ENCODE results near the gene HECA.

HECA gene, protein sequence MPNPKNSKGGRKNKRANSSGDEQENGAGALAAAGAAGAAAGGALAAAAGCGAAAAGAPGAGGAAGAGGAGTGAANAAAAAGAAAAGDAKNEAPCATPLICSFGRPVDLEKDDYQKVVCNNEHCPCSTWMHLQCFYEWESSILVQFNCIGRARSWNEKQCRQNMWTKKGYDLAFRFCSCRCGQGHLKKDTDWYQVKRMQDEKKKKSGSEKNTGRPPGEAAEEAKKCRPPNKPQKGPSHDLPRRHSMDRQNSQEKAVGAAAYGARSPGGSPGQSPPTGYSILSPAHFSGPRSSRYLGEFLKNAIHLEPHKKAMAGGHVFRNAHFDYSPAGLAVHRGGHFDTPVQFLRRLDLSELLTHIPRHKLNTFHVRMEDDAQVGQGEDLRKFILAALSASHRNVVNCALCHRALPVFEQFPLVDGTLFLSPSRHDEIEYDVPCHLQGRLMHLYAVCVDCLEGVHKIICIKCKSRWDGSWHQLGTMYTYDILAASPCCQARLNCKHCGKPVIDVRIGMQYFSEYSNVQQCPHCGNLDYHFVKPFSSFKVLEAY

DNA sequence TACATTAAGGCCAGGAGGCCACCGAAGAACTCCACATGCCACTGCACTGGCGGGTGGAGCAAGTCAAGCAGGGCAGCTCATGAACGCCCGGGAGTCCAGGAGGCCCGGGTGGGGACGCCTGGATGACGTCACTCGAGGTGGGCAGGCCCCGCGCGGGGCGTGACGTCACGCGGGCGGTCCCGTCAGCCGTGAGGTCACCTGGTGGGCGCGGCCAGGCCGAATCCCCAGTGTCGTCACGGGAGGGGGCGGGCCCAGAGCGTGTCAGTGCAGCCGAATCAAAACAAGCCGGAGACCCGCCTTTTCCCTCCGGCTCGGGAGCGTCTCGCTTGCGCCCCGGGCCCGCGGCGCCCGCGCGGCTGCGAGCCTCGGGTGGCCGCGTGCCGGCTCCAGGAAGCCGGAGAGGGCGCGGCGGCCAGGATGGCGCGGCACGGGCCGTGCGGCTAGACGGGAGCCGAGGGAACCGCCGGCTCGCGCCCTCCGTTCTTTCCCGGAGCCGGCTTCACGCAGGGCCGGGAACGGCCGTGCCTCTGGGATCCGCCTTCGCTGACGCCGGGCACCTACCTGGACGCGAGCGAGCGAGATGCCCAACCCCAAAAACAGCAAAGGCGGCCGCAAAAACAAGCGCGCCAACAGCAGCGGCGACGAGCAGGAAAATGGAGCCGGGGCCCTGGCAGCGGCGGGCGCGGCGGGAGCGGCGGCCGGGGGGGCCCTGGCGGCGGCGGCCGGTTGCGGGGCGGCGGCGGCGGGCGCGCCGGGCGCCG, at the start of gene HECA:
TSS of gene HECA (plus strand) at position 264 of the 761 bp plus-strand sequence. CDS start at position 581, 317 bp downstream.
- Histone ChIP-seq H3K27me3 (ENCODE audit: low read depth, low read length) (no peaks in the 10 kb centered on the region), H3K36me3 (ENCODE audit: control insufficient read depth in 1 of 2, insufficient read depth in 2 of 2, low read length in 2 of 2) (no peaks in the 10 kb centered on the region), H3K27ac (ENCODE audit: low read length) (peak within 1 kb of the TSS; percentile 85), H3K4me3 (ENCODE audit: low read depth in 1 of 2, low read length in 2 of 2) (peak within 1 kb of the TSS; percentile 73 to 77), H3K4me1 (ENCODE audit: control insufficient read depth in 1 of 2, insufficient read depth in 2 of 2, low read length in 2 of 2) (peaks cover 10 to 30% of the 10 kb centered on the region in 2 donors), H3K9me3 (ENCODE audit: control insufficient read depth in 1 of 2, low read length in 2 of 2) (no peaks in the 10 kb centered on the region)

DNA sequence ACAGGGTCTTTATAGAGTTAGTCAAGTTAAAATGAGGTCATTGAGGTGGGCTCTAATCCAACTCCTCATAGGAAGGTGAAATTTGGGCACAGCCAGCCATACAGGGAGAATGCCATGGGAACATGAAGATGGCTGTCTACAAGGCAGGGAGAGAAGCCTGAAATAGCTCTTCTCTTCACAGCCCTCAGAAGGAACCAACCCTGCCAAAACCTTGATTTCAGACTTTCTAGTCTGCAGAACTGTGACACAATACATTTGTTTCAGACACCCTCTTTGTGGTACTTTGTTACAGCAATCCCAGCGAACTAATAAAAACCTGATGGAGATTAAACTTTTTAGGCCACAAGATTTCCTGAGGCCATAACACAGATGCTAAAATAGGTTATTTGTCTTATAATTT, 43.1 kb upstream of the HECA start:
- no peaks in the 10 kb centered on the region for H3K27me3 ChIP-seq (ENCODE audit: low read depth, low read length)
- H3K4me1 ChIP-seq (ENCODE audit: control insufficient read depth in 1 of 2, insufficient read depth in 2 of 2, low read length in 2 of 2), result no peaks in the 10 kb centered on the region
- no peak overlapping the region for H3K4me3 ChIP-seq (ENCODE audit: low read depth in 1 of 2, low read length in 2 of 2)
- no peaks in the 10 kb centered on the region for H3K36me3 ChIP-seq (ENCODE audit: control insufficient read depth in 1 of 2, insufficient read depth in 2 of 2, low read length in 2 of 2)
- no peaks in the 10 kb centered on the region for H3K9me3 ChIP-seq (ENCODE audit: control insufficient read depth in 1 of 2, low read length in 2 of 2)
- no peak overlapping the region for H3K27ac ChIP-seq (ENCODE audit: low read length)

DNA sequence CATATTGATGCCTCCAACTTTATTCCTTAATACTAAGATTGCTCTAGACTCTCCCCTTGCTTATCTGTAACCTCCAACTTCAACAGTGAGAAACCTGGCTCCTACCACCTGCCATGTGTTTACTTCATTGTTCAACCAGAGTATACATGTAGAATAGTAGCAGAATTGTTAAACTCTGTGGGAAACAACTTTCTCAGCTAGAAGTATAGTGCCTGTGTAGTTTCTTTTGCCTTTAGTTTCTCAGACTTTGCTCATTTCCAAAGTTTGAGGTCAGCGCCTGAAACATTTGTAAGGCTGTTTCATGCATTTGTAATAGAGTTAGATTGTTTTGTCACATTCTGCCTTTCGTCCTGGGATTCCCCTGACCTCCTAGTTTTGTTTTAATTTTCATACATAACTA, 34.9 kb upstream of the HECA start:
- no peaks in the 10 kb centered on the region for H3K36me3 ChIP-seq (ENCODE audit: control insufficient read depth in 1 of 2, insufficient read depth in 2 of 2, low read length in 2 of 2)
- no peaks in the 10 kb centered on the region for H3K27me3 ChIP-seq (ENCODE audit: low read depth, low read length)
- no peak overlapping the region for H3K4me3 ChIP-seq (ENCODE audit: low read depth in 1 of 2, low read length in 2 of 2)
- no peak overlapping the region for H3K27ac ChIP-seq (ENCODE audit: low read length)
- H3K9me3 ChIP-seq (ENCODE audit: control insufficient read depth in 1 of 2, low read length in 2 of 2), result no peaks in the 10 kb centered on the region
- no peaks in the 10 kb centered on the region for H3K4me1 ChIP-seq (ENCODE audit: control insufficient read depth in 1 of 2, insufficient read depth in 2 of 2, low read length in 2 of 2)

DNA sequence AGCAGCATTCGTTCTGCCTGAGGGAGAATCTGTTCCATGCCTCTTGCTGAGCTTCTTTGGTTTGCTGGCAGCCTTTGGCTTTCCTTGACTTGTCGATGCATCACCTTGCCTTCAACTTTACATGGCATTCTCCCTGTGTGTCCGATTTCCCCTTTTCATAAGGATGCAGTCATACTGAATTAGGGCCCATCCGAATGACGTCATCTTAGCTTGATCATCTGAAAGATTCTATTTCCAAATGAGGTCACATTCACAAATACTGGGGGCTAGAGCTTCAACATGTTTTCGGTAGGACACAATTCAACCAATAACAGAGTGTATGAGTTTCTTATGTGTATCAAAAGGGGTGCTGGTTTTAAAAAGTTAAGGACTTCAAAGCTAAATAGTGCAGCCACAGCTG, 27.8 kb upstream of the HECA start:
- Histone ChIP-seq H3K4me3 (ENCODE audit: low read depth in 1 of 2, low read length in 2 of 2) (no peak overlapping the region), H3K4me1 (ENCODE audit: control insufficient read depth in 1 of 2, insufficient read depth in 2 of 2, low read length in 2 of 2) (no peaks in the 10 kb centered on the region), H3K27ac (ENCODE audit: low read length) (no peak overlapping the region), H3K36me3 (ENCODE audit: control insufficient read depth in 1 of 2, insufficient read depth in 2 of 2, low read length in 2 of 2) (no peaks in the 10 kb centered on the region), H3K9me3 (ENCODE audit: control insufficient read depth in 1 of 2, low read length in 2 of 2) (no peaks in the 10 kb centered on the region), H3K27me3 (ENCODE audit: low read depth, low read length) (no peaks in the 10 kb centered on the region)

DNA sequence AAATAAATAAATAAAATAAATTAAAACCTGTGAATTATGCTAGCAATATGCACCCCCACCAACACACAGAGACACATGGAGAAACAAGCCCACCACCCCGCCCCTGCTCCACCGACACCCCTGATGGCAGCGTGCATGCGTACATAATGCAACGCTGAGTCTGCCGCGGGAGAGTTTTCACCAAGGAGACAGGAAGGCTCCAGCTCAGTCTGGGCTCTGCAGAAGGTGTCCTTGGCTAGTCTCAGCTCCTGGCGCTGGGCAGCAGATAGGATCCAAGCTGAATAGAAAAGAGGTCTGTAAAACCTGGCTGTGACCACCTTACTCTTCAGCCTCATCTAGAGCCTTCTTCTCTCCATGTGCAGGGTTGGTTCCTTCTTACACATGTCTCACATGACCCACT, 26.5 kb upstream of the HECA start:
- no peak overlapping the region for H3K27ac ChIP-seq (ENCODE audit: low read length)
- no peaks in the 10 kb centered on the region for H3K36me3 ChIP-seq (ENCODE audit: control insufficient read depth in 1 of 2, insufficient read depth in 2 of 2, low read length in 2 of 2)
- H3K27me3 ChIP-seq (ENCODE audit: low read depth, low read length), result no peaks in the 10 kb centered on the region
- no peaks in the 10 kb centered on the region for H3K4me1 ChIP-seq (ENCODE audit: control insufficient read depth in 1 of 2, insufficient read depth in 2 of 2, low read length in 2 of 2)
- H3K4me3 ChIP-seq (ENCODE audit: low read depth in 1 of 2, low read length in 2 of 2), result no peak overlapping the region
- no peaks in the 10 kb centered on the region for H3K9me3 ChIP-seq (ENCODE audit: control insufficient read depth in 1 of 2, low read length in 2 of 2)

DNA sequence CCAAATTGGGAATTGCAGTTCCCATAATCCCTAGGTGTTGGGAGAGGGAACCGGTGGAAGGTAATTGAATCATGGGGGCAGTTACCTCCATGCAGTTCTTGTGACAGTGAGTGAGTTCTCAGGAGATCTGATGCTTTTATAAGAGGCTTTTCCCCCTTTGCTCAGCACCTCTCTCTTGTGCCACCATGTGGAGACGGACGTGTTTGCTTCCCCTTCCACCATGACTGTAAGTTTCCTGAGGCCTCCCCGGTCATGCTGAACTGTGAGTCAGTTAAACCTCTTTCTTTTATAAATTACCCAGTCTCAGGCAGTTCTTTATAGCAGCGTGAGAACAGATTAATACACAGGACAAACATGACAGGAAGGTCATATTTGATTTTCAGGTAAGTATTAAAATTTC, 25.3 kb upstream of the HECA start:
- no peak overlapping the region for H3K27ac ChIP-seq (ENCODE audit: low read length)
- H3K27me3 ChIP-seq (ENCODE audit: low read depth, low read length), result no peaks in the 10 kb centered on the region
- no peaks in the 10 kb centered on the region for H3K9me3 ChIP-seq (ENCODE audit: control insufficient read depth in 1 of 2, low read length in 2 of 2)
- H3K4me1 ChIP-seq (ENCODE audit: control insufficient read depth in 1 of 2, insufficient read depth in 2 of 2, low read length in 2 of 2), result no peaks in the 10 kb centered on the region
- no peak overlapping the region for H3K4me3 ChIP-seq (ENCODE audit: low read depth in 1 of 2, low read length in 2 of 2)
- H3K36me3 ChIP-seq (ENCODE audit: control insufficient read depth in 1 of 2, insufficient read depth in 2 of 2, low read length in 2 of 2), result no peaks in the 10 kb centered on the region

DNA sequence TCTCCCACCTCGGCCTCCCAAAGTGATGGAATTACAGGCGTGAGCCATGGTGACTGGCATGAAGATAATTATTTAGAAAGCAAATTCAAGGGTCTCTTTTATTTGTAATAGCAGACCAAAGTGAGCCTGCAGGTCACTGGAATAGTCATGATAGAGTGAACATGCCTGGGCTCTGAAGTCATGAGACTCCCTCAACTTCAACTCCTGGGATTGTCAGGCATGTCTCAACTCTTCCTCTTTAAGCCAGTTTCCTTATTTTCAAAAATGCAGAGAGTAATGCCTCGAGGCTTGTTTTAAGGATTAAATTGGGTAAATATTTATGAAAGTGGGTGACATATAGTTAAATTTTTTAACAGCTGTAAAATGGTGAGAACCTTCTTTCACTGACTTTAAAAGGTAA, 22.7 kb upstream of the HECA start:
- Histone ChIP-seq H3K27ac (ENCODE audit: low read length) (no peak overlapping the region), H3K4me1 (ENCODE audit: control insufficient read depth in 1 of 2, insufficient read depth in 2 of 2, low read length in 2 of 2) (no peaks in the 10 kb centered on the region), H3K4me3 (ENCODE audit: low read depth in 1 of 2, low read length in 2 of 2) (no peak overlapping the region), H3K36me3 (ENCODE audit: control insufficient read depth in 1 of 2, insufficient read depth in 2 of 2, low read length in 2 of 2) (no peaks in the 10 kb centered on the region), H3K9me3 (ENCODE audit: control insufficient read depth in 1 of 2, low read length in 2 of 2) (no peaks in the 10 kb centered on the region), H3K27me3 (ENCODE audit: low read depth, low read length) (no peaks in the 10 kb centered on the region)

DNA sequence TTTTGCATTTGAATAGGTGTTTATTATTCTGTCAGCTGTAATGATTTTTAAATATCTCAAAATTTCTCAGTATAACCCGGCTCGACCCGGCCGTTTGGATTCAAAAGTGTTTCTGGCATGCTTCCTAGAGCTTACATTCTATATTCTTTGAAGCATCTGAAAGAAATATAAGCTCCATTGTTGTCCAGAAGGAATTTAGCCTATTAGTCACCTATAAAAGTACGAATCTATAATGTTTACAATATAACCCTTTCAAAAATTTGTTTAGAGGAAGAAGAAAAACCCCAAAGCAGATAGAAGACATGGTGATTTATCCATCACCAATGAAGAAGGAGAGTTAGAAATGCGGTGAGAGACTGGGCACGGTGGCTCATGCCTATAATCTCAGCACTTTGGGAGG, 22.3 kb upstream of the HECA start:
- Histone ChIP-seq H3K4me1 (ENCODE audit: control insufficient read depth in 1 of 2, insufficient read depth in 2 of 2, low read length in 2 of 2) (no peaks in the 10 kb centered on the region), H3K27ac (ENCODE audit: low read length) (no peak overlapping the region), H3K27me3 (ENCODE audit: low read depth, low read length) (no peaks in the 10 kb centered on the region), H3K36me3 (ENCODE audit: control insufficient read depth in 1 of 2, insufficient read depth in 2 of 2, low read length in 2 of 2) (no peaks in the 10 kb centered on the region), H3K4me3 (ENCODE audit: low read depth in 1 of 2, low read length in 2 of 2) (no peak overlapping the region), H3K9me3 (ENCODE audit: control insufficient read depth in 1 of 2, low read length in 2 of 2) (no peaks in the 10 kb centered on the region)

DNA sequence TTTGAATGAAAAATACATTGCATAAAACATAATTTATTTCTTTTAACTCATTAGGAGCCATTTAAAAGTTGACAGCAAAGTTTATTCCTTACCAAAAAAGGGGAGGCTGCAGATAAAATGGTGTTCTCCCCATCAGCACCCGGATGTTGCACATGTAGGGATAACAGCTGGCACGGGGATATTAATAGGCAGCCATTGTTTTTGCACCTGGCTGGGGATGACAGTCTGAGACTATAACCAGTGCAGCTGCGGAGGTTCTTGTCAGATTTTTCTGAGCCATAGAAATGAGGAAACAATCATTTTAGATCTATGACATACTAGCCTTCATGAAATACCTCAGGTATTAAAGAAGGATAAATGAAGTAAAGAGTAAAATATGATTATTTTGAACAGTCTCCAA, 20.1 kb upstream of the HECA start:
- H3K36me3 ChIP-seq (ENCODE audit: control insufficient read depth in 1 of 2, insufficient read depth in 2 of 2, low read length in 2 of 2), result no peaks in the 10 kb centered on the region
- H3K27ac ChIP-seq (ENCODE audit: low read length), result no peak overlapping the region
- H3K4me1 ChIP-seq (ENCODE audit: control insufficient read depth in 1 of 2, insufficient read depth in 2 of 2, low read length in 2 of 2), result no peaks in the 10 kb centered on the region
- no peaks in the 10 kb centered on the region for H3K27me3 ChIP-seq (ENCODE audit: low read depth, low read length)
- H3K4me3 ChIP-seq (ENCODE audit: low read depth in 1 of 2, low read length in 2 of 2), result no peak overlapping the region
- H3K9me3 ChIP-seq (ENCODE audit: control insufficient read depth in 1 of 2, low read length in 2 of 2), result no peaks in the 10 kb centered on the region

DNA sequence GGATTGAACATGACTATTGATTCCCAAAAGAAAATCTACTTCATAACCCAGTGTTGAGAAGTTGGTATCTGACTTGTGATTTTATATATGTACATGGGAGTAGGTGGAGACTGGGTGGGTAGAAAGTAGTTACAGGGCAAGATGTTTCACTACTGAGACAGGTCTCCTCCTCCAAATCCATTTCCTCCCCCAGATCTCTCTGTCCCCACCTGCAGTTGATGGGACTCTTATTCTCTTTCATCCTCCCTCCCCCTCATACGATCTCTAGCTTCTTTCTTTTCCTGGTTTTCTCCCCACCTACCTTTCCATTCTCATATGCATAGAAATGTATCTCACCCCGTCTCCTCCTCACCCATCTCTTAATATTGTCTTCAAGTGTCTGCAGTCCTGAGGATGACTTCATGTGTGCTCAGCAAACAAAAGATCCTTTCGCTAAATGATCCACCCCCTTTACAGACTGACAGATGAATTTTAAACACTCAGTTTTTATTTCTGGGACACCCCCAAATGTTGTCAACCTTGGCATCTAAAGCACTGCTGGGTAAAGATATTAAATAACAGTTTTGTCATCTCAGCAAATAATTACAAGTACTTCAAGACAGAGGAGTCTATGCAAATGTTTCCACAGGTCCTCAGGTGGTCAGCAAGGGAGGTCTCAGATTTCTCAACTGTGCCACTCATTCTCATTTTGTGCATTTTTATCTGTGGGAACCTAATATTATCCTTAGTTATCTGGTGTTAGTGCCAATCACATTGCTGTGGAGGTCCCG, 18.7 kb upstream of the HECA start:
- H3K4me1 ChIP-seq (ENCODE audit: control insufficient read depth in 1 of 2, insufficient read depth in 2 of 2, low read length in 2 of 2), result no peaks in the 10 kb centered on the region
- H3K27ac ChIP-seq (ENCODE audit: low read length), result no peak overlapping the region
- H3K27me3 ChIP-seq (ENCODE audit: low read depth, low read length), result no peaks in the 10 kb centered on the region
- H3K9me3 ChIP-seq (ENCODE audit: control insufficient read depth in 1 of 2, low read length in 2 of 2), result no peaks in the 10 kb centered on the region
- no peaks in the 10 kb centered on the region for H3K36me3 ChIP-seq (ENCODE audit: control insufficient read depth in 1 of 2, insufficient read depth in 2 of 2, low read length in 2 of 2)
- H3K4me3 ChIP-seq (ENCODE audit: low read depth in 1 of 2, low read length in 2 of 2), result no peak overlapping the region

DNA sequence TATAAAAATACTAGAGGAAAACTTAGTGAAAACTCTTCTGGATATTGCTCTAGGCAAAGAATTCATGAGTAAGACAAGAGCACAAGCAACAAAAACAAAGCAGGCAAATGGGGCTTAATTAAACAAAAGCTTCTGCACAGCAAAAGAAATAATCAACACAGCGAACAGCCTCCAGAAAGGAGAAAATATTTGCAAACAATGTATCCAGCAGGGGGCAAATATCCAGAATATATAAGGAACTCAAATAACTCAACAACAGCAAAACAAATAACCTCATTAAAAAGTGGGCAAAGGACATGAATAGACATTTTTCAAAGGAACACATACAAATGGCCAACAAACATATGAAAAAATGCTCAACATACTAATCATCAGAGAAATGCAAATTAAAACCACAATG, 17.1 kb upstream of the HECA start:
- H3K9me3 ChIP-seq (ENCODE audit: control insufficient read depth in 1 of 2, low read length in 2 of 2), result no peaks in the 10 kb centered on the region
- H3K4me1 ChIP-seq (ENCODE audit: control insufficient read depth in 1 of 2, insufficient read depth in 2 of 2, low read length in 2 of 2), result no peaks in the 10 kb centered on the region
- H3K36me3 ChIP-seq (ENCODE audit: control insufficient read depth in 1 of 2, insufficient read depth in 2 of 2, low read length in 2 of 2), result no peaks in the 10 kb centered on the region
- H3K27ac ChIP-seq (ENCODE audit: low read length), result no peak overlapping the region
- no peaks in the 10 kb centered on the region for H3K27me3 ChIP-seq (ENCODE audit: low read depth, low read length)
- H3K4me3 ChIP-seq (ENCODE audit: low read depth in 1 of 2, low read length in 2 of 2), result no peak overlapping the region
